ENCODE data around the gene ADAP1. TPM values are rescaled to one million over a fixed set of nuclear protein-coding genes. Genes with fewer than 3 reads are reported as not detected.

Gene ADAP1
- total and polyA plus RNA-seq, 8 donors: 2.2 to 169 (median 22.6) TPM

DNA sequence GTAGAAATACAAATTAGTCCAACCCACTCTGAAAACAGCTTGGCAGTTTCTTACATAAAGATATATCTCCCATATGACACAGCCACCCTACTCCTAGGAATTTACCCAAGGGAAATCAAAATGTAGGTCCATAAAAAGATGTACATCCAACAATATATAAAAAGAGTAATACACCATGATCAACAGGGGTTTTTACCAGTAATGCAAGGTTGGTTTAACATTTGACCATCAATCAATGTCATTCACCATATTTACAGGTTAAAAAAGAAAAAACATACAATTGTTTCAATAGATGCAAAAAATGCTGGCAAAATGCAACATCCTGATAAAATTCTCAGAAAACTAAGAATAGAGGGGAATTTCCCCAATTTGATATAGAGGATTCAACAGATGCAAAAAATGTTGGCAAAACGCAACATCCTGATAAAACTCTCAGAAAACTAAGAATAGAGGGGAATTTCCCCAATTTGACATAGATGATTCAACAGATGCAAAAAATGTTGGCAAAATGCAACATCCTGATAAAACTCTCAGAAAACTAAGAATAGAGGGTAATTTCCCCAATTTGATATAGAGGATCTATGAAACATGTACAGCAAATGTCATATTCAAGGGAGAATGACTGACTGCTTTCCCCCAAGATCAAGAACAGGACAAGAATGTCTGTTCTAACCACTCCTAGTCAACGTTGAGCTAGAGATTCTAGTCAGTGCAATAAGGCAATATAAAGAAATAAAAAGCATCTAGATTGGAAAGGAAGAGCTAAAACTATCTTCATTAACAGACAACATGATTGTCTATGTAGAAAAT, 13.7 kb downstream of the ADAP1 start:
- no peak for DNase-seq
- Histone ChIP-seq H3K4me1 (peaks cover 0 to 19% (median 5%) of the 10 kb centered on the region in 4 donors), H3K4me3 (no peak overlapping the region), H3K36me3 (peaks cover 0 to 13% (median 0%) of the 10 kb centered on the region in 4 donors), H3K27me3 (no peaks in the 10 kb centered on the region), H3K27ac (no peak overlapping the region), H3K9me3 (peaks cover 0 to 8% (median 0%) of the 10 kb centered on the region in 4 donors)
- intact Hi-C loops (cut with DNase I; ENCODE audit: low total_unique reads): no loop called here
- WGBS, 5 donors: 55 to 75% (median 62%) methylated on average over 2 of the region's 2 CpGs
- no peak for TF ChIP-seq CTCF (IDR thresholded peaks at IDR 0.05)
- no peak for TF ChIP-seq POLR2AphosphoS5 (IDR thresholded peaks at IDR 0.05)
- TF ChIP-seq EP300 (IDR thresholded peaks at IDR 0.05): no peak
- no peak for TF ChIP-seq POLR2A (IDR thresholded peaks at IDR 0.05)

DNA sequence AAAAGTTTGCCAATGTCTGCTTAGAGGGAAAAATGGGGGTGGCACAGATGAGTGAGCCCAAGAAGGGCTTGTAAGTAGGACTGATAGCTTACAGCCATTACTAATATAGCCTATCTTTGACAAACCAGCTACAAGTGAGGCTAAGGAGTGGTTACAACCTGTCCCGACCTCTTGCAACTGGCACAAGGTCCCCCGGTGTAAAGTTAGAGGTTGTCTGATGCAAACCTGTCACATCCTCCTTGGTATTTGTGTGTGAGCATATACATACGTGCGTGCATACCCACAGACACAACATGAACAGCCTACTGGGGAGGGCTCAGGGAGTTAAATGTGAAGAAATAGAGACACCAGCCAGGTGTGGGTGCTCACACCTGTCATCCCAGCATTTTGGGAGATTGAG, 14.6 kb downstream of the ADAP1 start:
- peaks cover 0 to 21% (median 4%) of the 10 kb centered on the region in 4 donors for H3K36me3 ChIP-seq
- H3K9me3 ChIP-seq: peaks cover 0 to 8% (median 0%) of the 10 kb centered on the region in 4 donors
- no peak overlapping the region for H3K4me3 ChIP-seq
- DNase-seq: no peak
- TF ChIP-seq POLR2AphosphoS5 (IDR thresholded peaks at IDR 0.05) (no peak), EP300 (IDR thresholded peaks at IDR 0.05) (no peak), CTCF (IDR thresholded peaks at IDR 0.05) (no peak), POLR2A (IDR thresholded peaks at IDR 0.05) (no peak)
- intact Hi-C loops (cut with DNase I; ENCODE audit: low total_unique reads): no loop called here
- 87 to 95% (median 89%) methylated on average over 4 of the region's 4 CpGs for WGBS, 5 donors
- no peak overlapping the region for H3K27ac ChIP-seq
- no peaks in the 10 kb centered on the region for H3K27me3 ChIP-seq
- H3K4me1 ChIP-seq: peaks cover 0 to 13% (median 1%) of the 10 kb centered on the region in 4 donors

GRCh38 chr7:938546-939185, 15.8 kb downstream of the ADAP1 start:
- intact Hi-C loops (cut with DNase I; ENCODE audit: low total_unique reads): no loop called here
- Histone ChIP-seq H3K4me1 (peaks cover 0 to 8% (median 0%) of the 10 kb centered on the region in 4 donors), H3K27me3 (no peaks in the 10 kb centered on the region), H3K27ac (no peak overlapping the region), H3K36me3 (peaks cover 0 to 28% (median 10%) of the 10 kb centered on the region in 4 donors), H3K9me3 (peaks cover 0 to 8% (median 0%) of the 10 kb centered on the region in 4 donors), H3K4me3 (no peak overlapping the region)
- WGBS, 5 donors: 92 to 97% (median 96%) methylated on average over 21 to 27 of the region's 27 CpGs
- TF ChIP-seq POLR2A (IDR thresholded peaks at IDR 0.05): no peak
- TF ChIP-seq EP300 (IDR thresholded peaks at IDR 0.05): no peak
- TF ChIP-seq CTCF (IDR thresholded peaks at IDR 0.05): no peak
- no peak for TF ChIP-seq POLR2AphosphoS5 (IDR thresholded peaks at IDR 0.05)
- DNase-seq: no peak

DNA sequence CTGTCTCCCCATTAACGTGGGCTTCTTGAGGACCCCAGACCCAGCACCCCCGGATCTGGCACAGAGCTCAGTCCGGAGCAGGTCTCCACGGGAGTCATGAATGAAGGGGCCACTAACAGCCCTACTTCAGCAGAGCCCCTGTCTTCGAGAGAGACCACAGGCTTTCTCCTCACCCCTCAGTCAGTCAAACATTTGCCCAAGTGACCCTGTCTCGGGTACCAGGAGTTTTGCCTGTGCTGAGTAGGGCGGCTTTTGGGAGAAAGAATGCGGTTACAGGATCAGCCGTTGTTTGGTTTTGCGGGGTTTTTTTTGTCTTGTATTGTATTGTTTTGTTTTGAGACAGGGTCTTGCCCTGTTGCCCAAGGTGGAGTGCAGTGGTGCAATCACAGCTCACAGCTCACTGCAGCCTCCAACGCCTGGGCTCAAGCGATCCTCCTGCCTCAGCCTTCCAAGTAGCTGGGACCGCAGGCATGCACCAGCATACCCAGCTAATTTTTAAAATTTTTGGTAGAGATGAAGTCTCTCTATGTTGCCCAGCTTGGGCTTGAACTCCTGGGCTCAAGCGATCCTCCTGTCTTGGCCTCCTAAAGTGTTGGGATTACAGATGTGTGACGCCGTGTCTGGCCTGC, 16.5 kb downstream of the ADAP1 start:
- TF ChIP-seq POLR2A (IDR thresholded peaks at IDR 0.05) (no peak), CTCF (IDR thresholded peaks at IDR 0.05) (no peak), POLR2AphosphoS5 (IDR thresholded peaks at IDR 0.05) (no peak), EP300 (IDR thresholded peaks at IDR 0.05) (no peak)
- H3K36me3 ChIP-seq: peaks cover 0 to 28% (median 10%) of the 10 kb centered on the region in 4 donors
- intact Hi-C loops (cut with DNase I; ENCODE audit: low total_unique reads): no loop called here
- WGBS, 5 donors: 87 to 94% (median 90%) methylated on average over 12 to 16 of the region's 16 CpGs
- H3K9me3 ChIP-seq: peaks cover 0 to 8% (median 0%) of the 10 kb centered on the region in 4 donors
- DNase-seq: no peak
- H3K4me1 ChIP-seq: peaks cover 0 to 8% (median 0%) of the 10 kb centered on the region in 4 donors
- H3K4me3 ChIP-seq: no peak overlapping the region
- no peaks in the 10 kb centered on the region for H3K27me3 ChIP-seq
- H3K27ac ChIP-seq: no peak overlapping the region
